Measurements from ENCODE around the gene MEGF10. TPM values are rescaled to one million over a fixed set of nuclear protein-coding genes. Genes with fewer than 3 reads are reported as not detected.

The MEGF10 gene
- total and polyA plus RNA-seq, 2 donors (not counting 1 experiment from before 2014, with no cell fraction given): not detected

DNA sequence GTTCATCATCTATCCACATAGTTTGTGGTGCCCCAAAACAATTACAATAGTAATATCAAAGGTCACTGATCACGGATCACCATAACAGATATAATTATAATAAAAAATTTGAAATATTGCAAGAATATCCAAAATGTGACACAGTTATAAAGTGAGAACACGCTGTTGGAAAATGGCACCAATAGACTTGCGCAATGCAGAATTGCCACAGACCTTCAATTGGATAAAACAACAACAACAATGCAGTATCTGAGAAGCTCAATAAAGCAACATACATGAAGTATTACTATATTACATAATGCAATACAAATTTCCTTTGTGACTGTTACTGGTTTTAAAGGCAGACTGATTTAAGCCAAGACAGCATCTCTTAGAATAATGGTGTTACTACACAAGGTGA, 182.1 kb downstream of the MEGF10 start:
- no peaks in the 10 kb centered on the region for H3K9me3 Mint-ChIP-seq (ENCODE audit: insufficient read depth)
- H3K9me3 ChIP-seq (ENCODE audit: control extremely low read depth in 1 of 3, control insufficient read depth in 2 of 3, insufficient read depth in 1 of 3, low read length in 2 of 3): no peaks in the 10 kb centered on the region
- no peak for ATAC-seq (ENCODE audit: low read depth)
- peaks cover 0 to 3% (median under 1%) of the 10 kb centered on the region in 4 experiments for H3K27me3 ChIP-seq (replicated peaks in 1 of 4; ENCODE audit: control extremely low read depth in 1 of 4, control insufficient read depth in 3 of 4, insufficient read depth in 4 of 4, low read length in 3 of 4)
- no peaks in the 10 kb centered on the region for H3K4me1 Mint-ChIP-seq
- H3K27ac Mint-ChIP-seq: no peak overlapping the region
- no peak for TF ChIP-seq EZH2 (IDR thresholded peaks at IDR 0.05; ENCODE audit: borderline replicate concordance, insufficient read depth, low read depth, low read length, poor library complexity, severe bottlenecking)
- TF ChIP-seq, protein P1, sequence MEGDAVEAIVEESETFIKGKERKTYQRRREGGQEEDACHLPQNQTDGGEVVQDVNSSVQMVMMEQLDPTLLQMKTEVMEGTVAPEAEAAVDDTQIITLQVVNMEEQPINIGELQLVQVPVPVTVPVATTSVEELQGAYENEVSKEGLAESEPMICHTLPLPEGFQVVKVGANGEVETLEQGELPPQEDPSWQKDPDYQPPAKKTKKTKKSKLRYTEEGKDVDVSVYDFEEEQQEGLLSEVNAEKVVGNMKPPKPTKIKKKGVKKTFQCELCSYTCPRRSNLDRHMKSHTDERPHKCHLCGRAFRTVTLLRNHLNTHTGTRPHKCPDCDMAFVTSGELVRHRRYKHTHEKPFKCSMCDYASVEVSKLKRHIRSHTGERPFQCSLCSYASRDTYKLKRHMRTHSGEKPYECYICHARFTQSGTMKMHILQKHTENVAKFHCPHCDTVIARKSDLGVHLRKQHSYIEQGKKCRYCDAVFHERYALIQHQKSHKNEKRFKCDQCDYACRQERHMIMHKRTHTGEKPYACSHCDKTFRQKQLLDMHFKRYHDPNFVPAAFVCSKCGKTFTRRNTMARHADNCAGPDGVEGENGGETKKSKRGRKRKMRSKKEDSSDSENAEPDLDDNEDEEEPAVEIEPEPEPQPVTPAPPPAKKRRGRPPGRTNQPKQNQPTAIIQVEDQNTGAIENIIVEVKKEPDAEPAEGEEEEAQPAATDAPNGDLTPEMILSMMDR (IDR thresholded peaks at IDR 0.05): no peak
- peaks cover 23% of the 10 kb centered on the region for H3K27me3 Mint-ChIP-seq
- ChIA-PET POLR2A (no interaction called here), CTCF (no interaction called here)
- H3K4me3 Mint-ChIP-seq: no peak overlapping the region
- no peak overlapping the region for H3K4me2 ChIP-seq (replicated peaks; ENCODE audit: low read depth, low read length, poor library complexity, severe bottlenecking)
- H3K27ac ChIP-seq (ENCODE audit: low read length in 2 of 2): no peak overlapping the region
- whole genome bisulfite sequencing (ENCODE audit: insufficient coverage): no CpG with 5 or more reads among the region's 3 CpGs
- H2AFZ ChIP-seq (ENCODE audit: insufficient read depth, low read depth, low read length, poor library complexity, severe bottlenecking): no peak overlapping the region
- H4K20me1 ChIP-seq (ENCODE audit: control insufficient read depth, insufficient read depth, low read length, poor library complexity, severe bottlenecking): no peaks in the 10 kb centered on the region
- H3K79me2 ChIP-seq (ENCODE audit: control insufficient read depth, insufficient read depth, low read length): no peaks in the 10 kb centered on the region
- no peak overlapping the region for H3K9ac ChIP-seq (ENCODE audit: low read length)
- intact Hi-C loops (cut with micrococcal nuclease): no loop called here
- no peak overlapping the region for H3K4me3 ChIP-seq (ENCODE audit: control extremely low read depth in 1 of 5, extremely low read depth in 1 of 5, insufficient read depth in 1 of 5, low read depth in 2 of 5, low read length in 4 of 5)
- H3K4me1 ChIP-seq (ENCODE audit: control insufficient read depth in 2 of 2, insufficient read depth in 2 of 2, low read length in 2 of 2): no peaks in the 10 kb centered on the region
- H3K36me3 ChIP-seq (replicated peaks in 1 of 2; ENCODE audit: control extremely low read depth in 1 of 2, control insufficient read depth in 1 of 2, extremely low read depth in 1 of 2, insufficient read depth in 2 of 2, low read length in 1 of 2): no peaks in the 10 kb centered on the region
- no peak for DNase-seq

DNA sequence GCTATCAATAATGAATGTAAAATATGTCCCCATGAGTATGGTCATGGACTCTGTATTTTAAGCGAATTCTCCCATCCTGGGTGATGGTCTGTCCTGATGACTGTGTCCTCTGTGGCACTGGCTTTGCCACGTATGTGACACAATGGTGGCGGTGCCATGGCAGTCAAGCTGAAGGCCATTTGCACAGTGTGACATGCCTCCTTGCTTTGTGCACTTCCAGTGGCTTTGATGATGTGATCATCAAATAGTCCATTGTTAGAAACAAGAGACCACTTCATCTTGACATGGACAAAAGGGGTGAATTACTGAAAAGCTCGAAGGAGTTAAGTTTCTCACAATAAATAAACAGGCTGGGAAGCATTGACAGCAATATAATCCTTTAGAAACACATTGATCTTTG, 195.9 kb downstream of the MEGF10 start:
- Mint-ChIP-seq H3K27me3 (peaks cover 11% of the 10 kb centered on the region), H3K9me3 (ENCODE audit: insufficient read depth) (no peaks in the 10 kb centered on the region), H3K27ac (no peak overlapping the region), H3K4me1 (no peaks in the 10 kb centered on the region), H3K4me3 (no peak overlapping the region)
- ATAC-seq (ENCODE audit: low read depth): no peak
- Histone ChIP-seq H3K27me3 (replicated peaks in 1 of 4; ENCODE audit: control extremely low read depth in 1 of 4, control insufficient read depth in 3 of 4, insufficient read depth in 4 of 4, low read length in 3 of 4) (peaks cover 0 to 4% (median 2%) of the 10 kb centered on the region in 4 experiments), H3K4me3 (ENCODE audit: control extremely low read depth in 1 of 5, extremely low read depth in 1 of 5, insufficient read depth in 1 of 5, low read depth in 2 of 5, low read length in 4 of 5) (no peak overlapping the region), H3K9ac (ENCODE audit: low read length) (no peak overlapping the region), H4K20me1 (ENCODE audit: control insufficient read depth, insufficient read depth, low read length, poor library complexity, severe bottlenecking) (no peaks in the 10 kb centered on the region), H3K4me2 (replicated peaks; ENCODE audit: low read depth, low read length, poor library complexity, severe bottlenecking) (no peak overlapping the region), H3K36me3 (replicated peaks in 1 of 2; ENCODE audit: control extremely low read depth in 1 of 2, control insufficient read depth in 1 of 2, extremely low read depth in 1 of 2, insufficient read depth in 2 of 2, low read length in 1 of 2) (no peaks in the 10 kb centered on the region), H3K9me3 (ENCODE audit: control extremely low read depth in 1 of 3, control insufficient read depth in 2 of 3, insufficient read depth in 1 of 3, low read length in 2 of 3) (no peaks in the 10 kb centered on the region), H2AFZ (ENCODE audit: insufficient read depth, low read depth, low read length, poor library complexity, severe bottlenecking) (no peak overlapping the region), H3K79me2 (ENCODE audit: control insufficient read depth, insufficient read depth, low read length) (no peaks in the 10 kb centered on the region), H3K27ac (ENCODE audit: low read length in 2 of 2) (no peak overlapping the region), H3K4me1 (ENCODE audit: control insufficient read depth in 2 of 2, insufficient read depth in 2 of 2, low read length in 2 of 2) (no peaks in the 10 kb centered on the region)
- ChIA-PET POLR2A (no interaction called here), CTCF (no interaction called here)
- intact Hi-C loops (cut with micrococcal nuclease): no loop called here
- 90% methylated on average over 3 of the region's 4 CpGs for whole genome bisulfite sequencing (ENCODE audit: insufficient coverage)
- no peak for DNase-seq
- TF ChIP-seq, protein P1 (IDR thresholded peaks at IDR 0.05): no peak
- TF ChIP-seq EZH2 (IDR thresholded peaks at IDR 0.05; ENCODE audit: borderline replicate concordance, insufficient read depth, low read depth, low read length, poor library complexity, severe bottlenecking): no peak
